Activated naive CD4-positive, alpha-beta T cell treated with anti-CD3 and anti-CD28 coated beads, Interleukin-2, amount 50 U/mL, for 16 hours (primary cell): ENCODE results near the gene GATA3.
A peak's percentile ranks its signal among the peaks of the same experiment; 100 is the strongest.
"Not testable (repeated sequence)": the region's sequence is repeated elsewhere in the genome, so short reads cannot be mapped to it uniquely, and the experiment has no call there.

Experiments used
- DNase-seq: peaks from one replicate; pipeline ENCODE4 v3.0.0-alpha.2; 2020

The GATA3 gene

DNA sequence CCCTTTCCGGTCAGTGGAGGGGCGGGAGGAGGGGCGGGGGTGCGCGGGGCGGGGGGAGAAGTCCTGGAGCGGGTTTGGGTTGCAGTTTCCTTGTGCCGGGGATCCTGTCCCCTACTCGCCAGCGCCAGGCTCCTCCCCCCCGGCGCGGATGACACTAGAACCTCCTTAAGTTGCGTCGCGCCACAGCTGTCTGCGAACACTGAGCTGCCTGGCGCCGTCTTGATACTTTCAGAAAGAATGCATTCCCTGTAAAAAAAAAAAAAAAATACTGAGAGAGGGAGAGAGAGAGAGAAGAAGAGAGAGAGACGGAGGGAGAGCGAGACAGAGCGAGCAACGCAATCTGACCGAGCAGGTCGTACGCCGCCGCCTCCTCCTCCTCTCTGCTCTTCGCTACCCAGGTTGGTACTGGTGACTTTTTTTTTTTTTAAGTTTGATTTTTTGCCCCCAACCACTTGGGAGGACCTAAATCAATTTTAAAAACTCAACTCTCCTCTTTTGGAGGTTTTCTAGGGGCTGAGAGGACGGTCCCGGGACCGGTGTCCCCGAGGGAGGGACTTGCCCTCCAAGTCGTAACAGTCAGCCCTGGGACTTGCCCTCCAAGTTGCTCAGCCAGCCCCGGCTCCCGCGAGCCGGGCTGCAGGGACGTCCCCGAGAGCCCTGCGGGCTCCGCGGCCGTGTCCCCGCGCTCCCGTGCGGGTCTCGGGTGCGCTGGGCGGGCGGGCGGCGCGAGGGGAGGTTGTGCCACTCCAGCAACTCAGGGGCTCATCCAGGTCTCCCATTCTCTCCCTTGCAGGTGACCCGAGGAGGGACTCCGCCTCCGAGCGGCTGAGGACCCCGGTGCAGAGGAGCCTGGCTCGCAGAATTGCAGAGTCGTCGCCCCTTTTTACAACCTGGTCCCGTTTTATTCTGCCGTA lies at the start of gene GATA3:
TSS of gene GATA3 (plus strand) at position 195 of the 914 bp plus-strand sequence. CDS start 968 bp downstream, outside the sequence.
- DNase-seq: peak; percentile 82

DNA sequence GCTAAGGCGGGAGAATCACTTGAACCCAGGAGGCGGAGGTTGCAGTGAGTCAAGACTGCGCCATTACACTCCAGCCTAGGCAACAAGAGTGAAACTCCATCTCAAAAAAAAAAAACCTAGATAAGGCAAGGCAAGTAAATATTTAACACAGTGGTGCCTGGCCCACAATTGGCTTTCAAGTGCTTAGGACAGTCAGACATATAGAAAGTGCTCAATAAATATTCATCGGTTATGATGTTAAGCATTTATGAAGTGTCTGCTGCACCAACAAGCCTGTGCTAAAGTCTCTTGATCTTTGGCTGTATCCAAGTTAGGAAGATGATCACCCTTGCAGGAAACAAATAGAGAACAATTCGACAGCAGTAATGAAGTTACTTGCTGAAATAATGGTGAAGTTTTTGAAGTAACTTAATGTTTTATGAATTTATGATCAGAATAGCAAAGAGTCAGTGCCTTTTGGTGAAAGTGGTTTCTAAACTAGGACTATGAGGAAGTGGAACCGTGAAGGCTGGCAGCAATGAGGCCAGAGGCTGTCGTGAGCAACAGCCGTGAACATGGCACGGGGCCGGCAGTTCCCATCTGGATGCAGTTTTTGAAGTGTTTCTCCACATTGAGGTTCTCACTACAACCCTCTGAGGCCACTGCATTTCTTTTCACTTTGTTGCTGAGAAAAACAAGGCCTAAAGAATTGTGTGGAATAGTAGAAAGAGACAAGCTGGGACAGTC lies 48.1 kb upstream of the GATA3 start:
- no peak for DNase-seq

GRCh38 chr10:8009031-8009430 lies 45.5 kb upstream of the GATA3 start:
- DNase-seq: no peak

DNA sequence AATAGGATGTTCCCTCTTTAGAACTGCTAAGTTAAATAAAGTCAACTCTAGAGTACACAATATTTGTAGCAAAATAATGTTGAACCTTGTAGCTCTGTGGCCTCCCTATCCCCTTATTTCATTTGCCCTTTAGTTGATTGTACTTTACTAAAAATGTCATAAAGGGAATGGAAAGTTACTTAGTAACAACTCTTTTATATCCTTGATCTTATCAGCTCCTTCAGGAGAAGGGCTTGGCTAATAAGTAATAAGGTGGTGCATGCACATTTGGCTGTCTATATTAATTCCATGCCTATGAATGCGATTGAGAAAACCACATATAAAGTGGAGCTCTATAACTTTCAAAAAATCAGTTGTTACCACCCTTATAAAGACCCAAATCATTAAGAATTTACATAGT lies 41.5 kb upstream of the GATA3 start:
- no peak for DNase-seq

DNA sequence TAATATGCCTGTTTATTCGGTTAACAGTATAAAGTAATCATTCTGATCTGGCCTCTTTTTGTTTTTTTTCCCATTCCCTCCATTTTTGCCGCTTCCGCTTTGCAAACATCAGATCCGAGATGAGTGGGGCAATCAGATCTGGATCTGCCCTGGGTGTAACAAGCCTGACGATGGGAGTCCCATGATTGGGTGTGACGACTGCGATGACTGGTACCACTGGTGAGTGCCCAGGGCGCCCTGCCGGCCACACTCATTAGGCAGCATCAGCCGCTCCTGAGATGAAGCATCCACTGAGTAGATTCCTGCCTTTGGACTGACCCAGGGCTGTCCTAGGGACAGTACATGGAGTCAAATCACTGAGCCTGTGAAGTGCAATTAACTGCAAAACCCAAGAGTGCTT lies 40.9 kb upstream of the GATA3 start:
- DNase-seq: no peak

GRCh38 chr10:8014649-8015048 lies 39.8 kb upstream of the GATA3 start:
- DNase-seq: no peak

DNA sequence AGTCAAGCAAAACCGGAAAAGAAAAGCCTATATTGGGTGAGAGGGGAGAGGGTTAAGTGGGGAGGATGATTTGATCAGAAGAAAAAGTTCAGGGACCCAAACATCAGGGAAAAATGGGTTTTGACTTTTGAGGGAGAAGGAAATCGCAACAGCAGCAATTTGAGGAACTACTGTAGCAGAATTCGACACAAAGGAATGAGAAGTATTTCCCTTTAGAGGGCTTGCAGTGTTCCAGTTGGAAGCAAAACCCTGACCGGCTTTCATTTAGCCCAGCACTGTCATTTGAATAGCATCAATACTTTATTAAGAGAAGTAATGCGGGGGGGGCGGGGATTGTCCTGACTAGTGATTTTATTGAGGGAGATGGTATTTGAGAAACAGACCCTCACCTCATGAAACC lies 37.2 kb upstream of the GATA3 start:
- DNase-seq: no peak

GRCh38 chr10:8023321-8023720 lies 31.2 kb upstream of the GATA3 start:
- no peak for DNase-seq

DNA sequence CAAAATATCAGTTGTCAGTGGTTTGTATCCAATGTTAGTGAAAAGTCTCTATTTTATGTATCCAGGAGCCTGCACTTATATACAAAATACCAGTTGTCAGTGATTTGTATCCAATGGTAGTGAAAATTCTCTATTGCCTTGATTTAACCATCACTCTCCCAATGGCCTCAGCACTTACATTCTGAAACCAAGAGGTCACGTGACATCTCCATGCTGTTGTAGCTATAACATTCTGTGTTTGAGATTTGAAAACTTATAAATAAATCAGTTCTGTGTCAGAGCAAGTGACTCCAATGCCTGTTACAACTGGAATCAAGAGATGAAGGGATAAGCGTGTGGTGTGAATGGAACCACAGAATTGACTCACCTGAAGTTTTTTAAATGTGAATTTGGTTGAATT lies 30.6 kb upstream of the GATA3 start:
- no peak for DNase-seq

GRCh38 chr10:8026349-8027259 lies 27.9 kb upstream of the GATA3 start:
- DNase-seq: no peak

DNA sequence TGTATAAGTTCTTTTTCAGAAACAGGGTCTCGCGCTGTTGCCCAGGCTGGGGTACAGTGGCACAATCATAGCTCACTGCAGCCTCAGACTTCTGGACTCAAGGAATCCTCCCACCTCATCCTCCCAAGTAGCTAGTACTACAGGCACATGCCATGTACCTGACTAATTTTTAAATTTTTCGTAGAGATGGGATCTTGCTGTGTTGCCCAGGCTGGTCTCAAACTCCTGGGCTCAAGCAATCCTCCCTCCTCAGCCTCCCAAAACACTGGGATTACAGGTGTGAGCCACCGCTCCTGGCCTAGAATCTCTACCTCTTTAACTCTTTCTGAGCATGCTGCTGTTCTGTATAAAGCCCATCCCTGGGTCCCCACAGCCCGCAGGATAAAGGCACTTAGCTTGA lies 23.3 kb upstream of the GATA3 start:
- not testable (repeated sequence) for DNase-seq

GRCh38 chr10:8032558-8032957 lies 21.9 kb upstream of the GATA3 start:
- no peak for DNase-seq

- peak; percentile 11 for DNase-seq
Measured at GRCh38 chr10:8033812-8034465, 20.5 kb upstream of the GATA3 start.

DNA sequence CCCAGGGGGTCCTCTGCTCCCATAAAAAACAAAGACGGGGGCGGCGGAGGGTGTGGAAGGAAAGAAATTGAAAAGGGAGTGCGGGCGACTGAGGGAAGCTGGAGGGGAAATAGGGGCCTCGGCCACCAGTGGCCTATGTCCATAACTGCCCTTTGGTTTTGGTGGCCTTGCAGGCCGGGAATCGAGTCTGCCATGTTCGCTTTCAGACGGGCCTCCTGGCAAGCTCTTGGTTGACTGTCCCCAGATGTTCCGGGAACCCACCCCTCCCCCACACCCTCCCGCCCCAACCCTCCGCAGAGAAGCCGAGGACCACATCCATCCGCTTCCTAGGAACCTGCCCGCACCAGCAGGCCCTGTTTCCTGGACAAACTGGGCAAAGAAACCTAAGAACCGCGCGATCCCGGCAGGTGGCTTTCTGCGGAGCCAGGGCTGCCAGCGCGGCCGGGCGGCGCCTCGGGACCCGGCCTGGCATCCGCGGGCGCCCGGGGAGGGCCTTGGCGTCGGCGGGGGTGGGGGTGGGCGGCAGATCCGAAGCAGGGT lies 20.0 kb upstream of the GATA3 start:
- no peak for DNase-seq

GRCh38 chr10:8035006-8035640 lies 19.4 kb upstream of the GATA3 start:
- no peak for DNase-seq

- peak; percentile 10 for DNase-seq
Measured at GRCh38 chr10:8035641-8036470, 18.6 kb upstream of the GATA3 start.

DNA sequence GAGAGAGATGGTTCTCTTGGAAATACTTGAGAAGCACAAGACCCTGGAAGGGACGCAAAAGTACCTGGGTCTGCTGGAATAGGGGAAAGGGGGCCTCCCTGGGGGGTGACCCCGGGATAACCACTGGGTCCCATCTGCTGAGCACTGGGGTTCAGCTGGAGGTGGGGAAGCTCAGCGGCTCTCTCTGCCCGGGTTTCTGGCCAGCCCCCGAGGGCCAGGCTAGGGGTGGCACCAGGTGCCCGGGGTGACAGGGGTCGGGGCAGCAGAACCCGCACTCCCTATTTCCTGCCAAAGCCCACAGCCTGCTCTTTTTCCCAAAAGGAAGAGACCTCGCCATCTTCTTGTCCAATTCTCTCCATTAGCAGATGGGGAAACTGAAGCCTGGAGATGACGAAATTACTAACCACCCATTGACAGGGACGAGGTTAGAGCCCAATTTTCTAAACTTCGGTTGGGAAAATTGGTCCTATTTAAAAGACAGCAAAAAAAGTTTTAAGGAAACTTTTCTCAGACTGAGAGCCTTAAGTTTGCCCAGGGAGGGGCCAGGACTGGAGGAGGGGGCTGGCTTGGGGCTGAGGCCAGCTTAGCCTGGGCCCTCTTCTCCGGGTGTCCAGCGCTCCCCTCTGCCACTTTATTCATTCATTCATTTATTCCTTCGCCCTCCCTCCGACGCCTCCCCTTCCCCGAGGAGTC lies 17.8 kb upstream of the GATA3 start:
- peak; percentile 11 for DNase-seq

GRCh38 chr10:8037199-8037801 lies 17.2 kb upstream of the GATA3 start:
- peak; percentile 12 for DNase-seq
